Activated T-cell treated with anti-CD3 and anti-CD28 coated beads, Interleukin-2, amount 50 U/mL, for 4 hours (primary cell): ENCODE data around the gene HMOX2. TPM values are rescaled to one million over a fixed set of nuclear protein-coding genes. Genes with fewer than 3 reads are reported as not detected.

Source experiments
- ATAC-seq, 2 donors: fragments of 200-7000 bp; cut with Tn5 transposase; one replicate each; pipeline ENCODE4 v1.10.0; 2021
- DNase-seq: peaks from one replicate; pipeline ENCODE4 v3.0.0-alpha.2; 2020
- H3K27me3 Mint-ChIP-seq: one replicate; pipeline ENCODE4 v1.8.0; 2021; ENCODE audit warnings: low read depth, mixed read lengths
- H3K36me3 Mint-ChIP-seq: one replicate; pipeline ENCODE4 v1.8.0; 2022; ENCODE audit warnings: mixed read lengths; ENCODE audit not compliant: insufficient read depth
- H3K4me1 Mint-ChIP-seq: one replicate; pipeline ENCODE4 v1.8.0; 2021; ENCODE audit warnings: low read depth, mixed read lengths
- H3K4me3 Mint-ChIP-seq: one replicate; pipeline ENCODE4 v1.8.0; 2021; ENCODE audit warnings: mild to moderate bottlenecking, moderate library complexity, mixed read lengths
- H3K9me3 Mint-ChIP-seq: one replicate; pipeline ENCODE4 v1.8.0; 2021; ENCODE audit warnings: mixed read lengths
- total RNA-seq, 3 donors: library from RNA; stranded (reverse); gene quantifications; one replicate each; pipeline ENCODE4 v1.2.1, GENCODE V29; 2021

HMOX2 gene
- total RNA-seq, 3 donors from 2014 or later, result 79.9 to 85.3 (median 83.1) TPM

GRCh38 chr16:4517812-4518680, 41.8 kb downstream of the HMOX2 start:
- no peak for ATAC-seq
- Mint-ChIP-seq H3K4me3 (no peak overlapping the region), H3K9me3 (no peaks in the 10 kb centered on the region), H3K4me1 (peaks cover 44% of the 10 kb centered on the region), H3K27me3 (no peaks in the 10 kb centered on the region), H3K36me3 (peaks cover 9% of the 10 kb centered on the region)
- no peak for DNase-seq

- no peaks in the 10 kb centered on the region for H3K27me3 Mint-ChIP-seq
- H3K9me3 Mint-ChIP-seq, result no peaks in the 10 kb centered on the region
- DNase-seq (no peak), ATAC-seq (no peak)
- H3K4me3 Mint-ChIP-seq, result no peak overlapping the region
- peaks cover 9% of the 10 kb centered on the region for H3K36me3 Mint-ChIP-seq
- H3K4me1 Mint-ChIP-seq, result peaks cover 35% of the 10 kb centered on the region
These were observed 43.3 kb downstream of the HMOX2 start for GRCh38 chr16:4519274-4520058.

- H3K9me3 Mint-ChIP-seq, result no peaks in the 10 kb centered on the region
- H3K36me3 Mint-ChIP-seq, result peaks cover 7% of the 10 kb centered on the region
- H3K27me3 Mint-ChIP-seq, result no peaks in the 10 kb centered on the region
- DNase-seq (no peak), ATAC-seq (no peak)
- peaks cover 25% of the 10 kb centered on the region for H3K4me1 Mint-ChIP-seq
- H3K4me3 Mint-ChIP-seq, result no peak overlapping the region
These were observed 44.7 kb downstream of the HMOX2 start for GRCh38 chr16:4520913-4521312.

- Mint-ChIP-seq H3K36me3 (peaks cover 10% of the 10 kb centered on the region), H3K27me3 (no peaks in the 10 kb centered on the region), H3K4me3 (no peak overlapping the region), H3K9me3 (no peaks in the 10 kb centered on the region), H3K4me1 (peaks cover 20% of the 10 kb centered on the region)
- DNase-seq (no peak), ATAC-seq (no peak)
These were observed 45.9 kb downstream of the HMOX2 start for GRCh38 chr16:4522051-4522581.

- no peak overlapping the region for H3K4me3 Mint-ChIP-seq
- peaks cover 17% of the 10 kb centered on the region for H3K4me1 Mint-ChIP-seq
- peaks cover 10% of the 10 kb centered on the region for H3K36me3 Mint-ChIP-seq
- no peak for DNase-seq
- no peaks in the 10 kb centered on the region for H3K9me3 Mint-ChIP-seq
- ATAC-seq, result no peak
- H3K27me3 Mint-ChIP-seq, result no peaks in the 10 kb centered on the region
These were observed 47.5 kb downstream of the HMOX2 start for GRCh38 chr16:4523686-4524085.

- DNase-seq (no peak), ATAC-seq (no peak)
- peaks cover 11% of the 10 kb centered on the region for H3K36me3 Mint-ChIP-seq
- H3K4me3 Mint-ChIP-seq, result no peak overlapping the region
- no peaks in the 10 kb centered on the region for H3K27me3 Mint-ChIP-seq
- H3K9me3 Mint-ChIP-seq, result no peaks in the 10 kb centered on the region
- H3K4me1 Mint-ChIP-seq, result peaks cover 24% of the 10 kb centered on the region
These were observed 48.4 kb downstream of the HMOX2 start for GRCh38 chr16:4524571-4524970.

- ATAC-seq (no peak), DNase-seq (no peak)
- H3K4me1 Mint-ChIP-seq, result peaks cover 29% of the 10 kb centered on the region
- peaks cover 11% of the 10 kb centered on the region for H3K36me3 Mint-ChIP-seq
- H3K9me3 Mint-ChIP-seq, result no peaks in the 10 kb centered on the region
- H3K27me3 Mint-ChIP-seq, result no peaks in the 10 kb centered on the region
- no peak overlapping the region for H3K4me3 Mint-ChIP-seq
These were observed 48.9 kb downstream of the HMOX2 start for GRCh38 chr16:4525069-4525468.

- H3K27me3 Mint-ChIP-seq, result no peaks in the 10 kb centered on the region
- peaks cover 30% of the 10 kb centered on the region for H3K4me1 Mint-ChIP-seq
- H3K9me3 Mint-ChIP-seq, result no peaks in the 10 kb centered on the region
- ATAC-seq, result no peak
- DNase-seq, result no peak
- peaks cover 8% of the 10 kb centered on the region for H3K36me3 Mint-ChIP-seq
- no peak overlapping the region for H3K4me3 Mint-ChIP-seq
These were observed 49.6 kb downstream of the HMOX2 start for GRCh38 chr16:4525634-4526277.

- peak; percentile 88 to 90 for ATAC-seq
- H3K9me3 Mint-ChIP-seq, result no peaks in the 10 kb centered on the region
- DNase-seq, result no peak
- H3K27me3 Mint-ChIP-seq, result no peaks in the 10 kb centered on the region
- H3K36me3 Mint-ChIP-seq, result peaks cover 8% of the 10 kb centered on the region
- H3K4me3 Mint-ChIP-seq, result peak overlapping the region; percentile 10
- peaks cover 43% of the 10 kb centered on the region for H3K4me1 Mint-ChIP-seq
These were observed 53.2 kb downstream of the HMOX2 start for GRCh38 chr16:4529085-4530060.

- Mint-ChIP-seq H3K4me3 (no peak overlapping the region), H3K36me3 (peaks cover 6% of the 10 kb centered on the region), H3K9me3 (no peaks in the 10 kb centered on the region), H3K4me1 (peaks cover 56% of the 10 kb centered on the region), H3K27me3 (no peaks in the 10 kb centered on the region)
- no peak for DNase-seq
- ATAC-seq, result no peak
These were observed 55.6 kb downstream of the HMOX2 start for GRCh38 chr16:4531811-4532210.

GRCh38 chr16:4532238-4532637, 56.0 kb downstream of the HMOX2 start:
- Mint-ChIP-seq H3K4me3 (no peak overlapping the region), H3K27me3 (no peaks in the 10 kb centered on the region), H3K36me3 (peaks cover 5% of the 10 kb centered on the region), H3K9me3 (no peaks in the 10 kb centered on the region), H3K4me1 (peaks cover 59% of the 10 kb centered on the region)
- ATAC-seq (no peak), DNase-seq (no peak)

GRCh38 chr16:4533490-4533889, 57.3 kb downstream of the HMOX2 start:
- no peak for ATAC-seq
- H3K27me3 Mint-ChIP-seq, result no peaks in the 10 kb centered on the region

GRCh38 chr16:4534151-4534790, 58.1 kb downstream of the HMOX2 start:
- no peak overlapping the region for H3K4me3 Mint-ChIP-seq
- H3K27me3 Mint-ChIP-seq, result no peaks in the 10 kb centered on the region
- H3K4me1 Mint-ChIP-seq, result peaks cover 55% of the 10 kb centered on the region
- DNase-seq, result no peak
- peaks cover 5% of the 10 kb centered on the region for H3K36me3 Mint-ChIP-seq
- H3K9me3 Mint-ChIP-seq, result no peaks in the 10 kb centered on the region
- no peak for ATAC-seq

More at GRCh38 chr16:4533490-4533889, 57.3 kb downstream of the HMOX2 start:
- DNase-seq, result no peak
- Mint-ChIP-seq H3K36me3 (peaks cover 5% of the 10 kb centered on the region), H3K4me1 (peaks cover 60% of the 10 kb centered on the region), H3K4me3 (no peak overlapping the region), H3K9me3 (no peaks in the 10 kb centered on the region)
